Thymus (tissue), 11 donors: Measurements from ENCODE around the gene TACR1. TPM values are rescaled to one million over a fixed set of nuclear protein-coding genes. Genes with fewer than 3 reads are reported as not detected.
"Not testable (repeated sequence)": the region's sequence is repeated elsewhere in the genome, so short reads cannot be mapped to it uniquely, and the experiment has no call there.

ENCODE experiments used
- DNase-seq, 9 donors: peaks; one replicate each; pipeline ENCODE4 v3.0.0-alpha.2; 2013; ENCODE audit warnings: low spot score in 9 of 9, low read depth in 6 of 9, missing footprints in 1 of 9
- H3K27ac ChIP-seq, 2 donors: one replicate each; pipeline ENCODE4 v1.5.1; 2013; ENCODE audit warnings: control low read depth in 1 of 2, low read depth in 1 of 2, low read length in 1 of 2, mild to moderate bottlenecking in 1 of 2, moderate library complexity in 1 of 2
- H3K27me3 ChIP-seq, 2 donors: one replicate each; pipeline ENCODE4 v1.5.1; 2013; ENCODE audit warnings: low read length in 1 of 2; ENCODE audit not compliant: control insufficient read depth in 2 of 2, insufficient read depth in 1 of 2
- H3K36me3 ChIP-seq, 2 donors: one replicate each; pipeline ENCODE4 v1.5.1; 2013; ENCODE audit warnings: low read length in 1 of 2, mild to moderate bottlenecking in 1 of 2, moderate library complexity in 1 of 2; ENCODE audit not compliant: control insufficient read depth in 2 of 2, insufficient read depth in 2 of 2
- H3K4me1 ChIP-seq, 2 donors: one replicate each; pipeline ENCODE4 v1.5.1; 2013; ENCODE audit warnings: low read length in 2 of 2; ENCODE audit not compliant: control insufficient read depth in 2 of 2, insufficient read depth in 2 of 2
- H3K4me3 ChIP-seq, 2 donors: one replicate each; pipeline ENCODE4 v1.5.1; 2013; ENCODE audit warnings: low read length in 2 of 2, control low read depth in 1 of 2, mild to moderate bottlenecking in 1 of 2
- H3K9me3 ChIP-seq, 2 donors: one replicate each; pipeline ENCODE4 v1.5.1; 2013; ENCODE audit warnings: low read length in 1 of 2, mild to moderate bottlenecking in 1 of 2; ENCODE audit not compliant: control insufficient read depth in 2 of 2, insufficient read depth in 1 of 2
- WGBS: extraction: QIAGEN DNeasy Blood & Tissue Kit; methylation state at CpG from one replicate; pipeline ENCODE4 v1.1.7; 2013; 5-methylcytosine and 5-hydroxymethylcytosine counted together
- polyA plus RNA-seq: library from polyadenylated mRNA; stranded (reverse); fragments of 200-250 nt; gene quantifications from one replicate; pipeline ENCODE4 v1.2.3, GENCODE V29; 2013
- total RNA-seq: library from RNA; stranded (reverse); fragments of 120-200 nt; gene quantifications from one replicate; pipeline ENCODE4 v1.2.4, GENCODE V29; 2013
- donor health status: healthy.

TACR1 gene
- total and polyA plus RNA-seq, 2 donors = 0.24 to 1.0 TPM

GRCh38 chr2:75162897-75163296 lies 36.4 kb downstream of the TACR1 start:
- no peak for DNase-seq
- H3K4me1 ChIP-seq = no peaks in the 10 kb centered on the region
- no peaks in the 10 kb centered on the region for H3K36me3 ChIP-seq
- WGBS = 58% methylated on average over 2 of the region's 2 CpGs
- H3K27me3 ChIP-seq = no peaks in the 10 kb centered on the region
- H3K27ac ChIP-seq = no peak overlapping the region
- H3K4me3 ChIP-seq = no peak overlapping the region
- no peaks in the 10 kb centered on the region for H3K9me3 ChIP-seq

DNA sequence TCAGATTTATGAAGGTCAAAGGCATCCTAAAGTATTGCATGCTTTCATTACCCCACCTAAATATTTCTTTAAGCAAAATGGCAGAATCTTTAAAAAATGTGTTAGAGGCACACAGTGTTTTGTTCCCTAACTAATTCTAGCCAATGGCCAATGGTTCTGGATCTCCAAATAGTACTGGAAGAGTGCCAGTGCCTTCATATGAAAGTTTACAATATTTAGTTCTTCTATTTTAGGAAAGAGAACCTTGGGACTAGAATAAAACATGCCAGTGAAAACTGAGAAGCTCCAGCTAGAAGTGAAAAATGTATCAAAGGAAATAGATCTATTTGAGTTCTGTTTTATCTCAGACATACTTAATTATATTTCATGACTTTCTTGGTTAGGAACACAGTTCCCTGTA lies 37.1 kb downstream of the TACR1 start:
- no peaks in the 10 kb centered on the region for H3K36me3 ChIP-seq
- H3K27ac ChIP-seq = no peak overlapping the region
- no peaks in the 10 kb centered on the region for H3K4me1 ChIP-seq
- no peaks in the 10 kb centered on the region for H3K9me3 ChIP-seq
- no peaks in the 10 kb centered on the region for H3K27me3 ChIP-seq
- H3K4me3 ChIP-seq = no peak overlapping the region
- DNase-seq = no peak

DNA sequence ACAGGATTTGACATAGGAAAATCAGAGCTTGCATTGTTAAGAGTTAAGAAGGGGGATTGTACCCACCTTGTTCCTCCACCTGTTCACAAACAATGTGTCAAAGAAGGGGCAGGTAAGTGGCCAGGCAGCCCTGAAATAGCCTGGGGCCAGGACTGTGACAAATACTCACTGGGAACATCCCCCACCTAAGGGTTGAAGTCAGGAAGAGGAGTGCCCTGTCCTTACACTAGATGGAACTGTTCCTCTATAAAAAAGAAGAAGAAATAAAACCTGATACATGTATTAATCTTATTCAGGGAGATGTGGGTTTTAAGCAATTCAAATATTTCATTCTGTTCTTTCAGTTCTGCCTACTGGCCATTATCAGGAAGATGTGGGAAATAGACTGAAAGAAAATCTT lies 41.9 kb downstream of the TACR1 start:
- H3K27me3 ChIP-seq = no peaks in the 10 kb centered on the region

DNA sequence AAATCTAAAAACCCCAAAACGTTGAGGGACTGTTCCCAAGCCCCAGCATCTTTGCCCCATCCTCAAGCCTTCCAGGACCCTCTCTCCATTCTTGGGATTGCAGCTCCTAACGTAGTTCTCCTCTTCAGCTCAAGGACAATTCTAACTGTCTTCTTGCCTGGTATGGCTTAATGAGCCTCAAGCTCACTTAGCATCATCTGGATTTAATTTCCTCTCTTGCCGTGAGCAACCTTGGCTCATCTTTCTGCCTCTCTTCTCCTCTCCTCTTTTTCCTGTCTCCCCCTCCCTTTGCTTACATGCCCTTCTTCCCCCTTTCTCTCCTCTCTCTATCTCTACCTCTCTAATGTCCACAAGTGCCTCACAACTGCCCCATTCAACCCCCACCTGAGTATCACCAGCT lies 44.2 kb downstream of the TACR1 start:
- no peak overlapping the region for H3K27ac ChIP-seq

More for the DNA sequence above, 41.9 kb downstream of the TACR1 start:
- Histone ChIP-seq H3K27ac (no peak overlapping the region), H3K4me1 (no peaks in the 10 kb centered on the region), H3K9me3 (no peaks in the 10 kb centered on the region), H3K36me3 (no peaks in the 10 kb centered on the region), H3K4me3 (no peak overlapping the region)
- no peak for DNase-seq

GRCh38 chr2:75153221-75153620 lies 46.1 kb downstream of the TACR1 start:
- H3K27ac ChIP-seq = no peak overlapping the region
- no peaks in the 10 kb centered on the region for H3K4me1 ChIP-seq
- H3K9me3 ChIP-seq = no peaks in the 10 kb centered on the region
- no peaks in the 10 kb centered on the region for H3K36me3 ChIP-seq
- WGBS = 95% methylated on average over 1 of the region's 1 CpG
- H3K27me3 ChIP-seq = no peaks in the 10 kb centered on the region
- no peak for DNase-seq
- H3K4me3 ChIP-seq = no peak overlapping the region

More for the DNA sequence above, 44.2 kb downstream of the TACR1 start:
- Histone ChIP-seq H3K4me3 (no peak overlapping the region), H3K9me3 (no peaks in the 10 kb centered on the region), H3K4me1 (no peaks in the 10 kb centered on the region), H3K27me3 (no peaks in the 10 kb centered on the region), H3K36me3 (no peaks in the 10 kb centered on the region)
- 85% methylated on average over 3 of the region's 3 CpGs for WGBS
- no peak for DNase-seq

DNA sequence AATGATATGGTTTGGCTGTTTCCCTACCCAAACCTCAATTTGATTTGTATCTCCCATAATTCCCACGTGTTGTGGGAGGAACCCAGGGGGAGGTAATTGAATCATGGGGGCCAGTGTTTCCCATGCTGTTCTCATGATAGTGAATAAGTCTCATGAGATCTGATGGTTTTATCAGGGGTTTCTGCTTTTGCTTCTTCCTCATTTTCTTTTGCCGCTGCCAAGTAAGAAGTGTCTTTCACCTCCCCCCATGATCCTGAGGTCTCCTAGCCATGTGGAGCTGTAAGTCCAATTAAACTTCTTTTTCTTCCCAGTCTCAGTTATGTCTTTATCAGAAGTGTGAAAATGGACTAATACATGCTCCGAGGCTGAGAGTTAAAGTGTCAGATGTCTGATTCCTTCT lies 47.1 kb downstream of the TACR1 start:
- not testable (repeated sequence) for H3K27me3 ChIP-seq, H3K4me3 ChIP-seq, H3K36me3 ChIP-seq, H3K4me1 ChIP-seq, H3K27ac ChIP-seq, DNase-seq, H3K9me3 ChIP-seq
- 83% methylated on average over 3 of the region's 3 CpGs for WGBS

DNA sequence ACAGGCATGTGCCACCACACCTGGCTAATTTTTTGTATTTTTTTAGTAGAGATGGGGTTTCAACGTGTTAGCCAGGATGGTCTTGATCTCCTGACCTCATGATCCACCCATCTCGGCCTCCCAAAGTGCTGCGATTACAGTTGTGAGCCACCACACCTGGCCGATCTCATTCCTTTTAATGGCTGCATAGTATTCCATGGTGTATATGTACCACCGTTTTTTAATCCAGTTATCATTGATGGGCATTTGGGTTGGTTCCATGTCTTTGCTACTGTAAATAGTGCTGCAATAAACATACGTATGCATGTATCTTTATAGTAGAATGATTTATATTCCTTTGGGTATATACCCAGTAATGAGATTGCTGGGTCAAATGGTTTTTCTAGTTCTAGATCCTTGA lies 51.4 kb downstream of the TACR1 start:
- not testable (repeated sequence) for H3K4me1 ChIP-seq, H3K36me3 ChIP-seq, H3K4me3 ChIP-seq, H3K9me3 ChIP-seq, DNase-seq, H3K27me3 ChIP-seq, H3K27ac ChIP-seq
- 95% methylated on average over 6 of the region's 6 CpGs for WGBS

- WGBS = 95% methylated on average over 2 of the region's 2 CpGs
These were observed 52.6 kb downstream of the TACR1 start for GRCh38 chr2:75146606-75147332.

DNA sequence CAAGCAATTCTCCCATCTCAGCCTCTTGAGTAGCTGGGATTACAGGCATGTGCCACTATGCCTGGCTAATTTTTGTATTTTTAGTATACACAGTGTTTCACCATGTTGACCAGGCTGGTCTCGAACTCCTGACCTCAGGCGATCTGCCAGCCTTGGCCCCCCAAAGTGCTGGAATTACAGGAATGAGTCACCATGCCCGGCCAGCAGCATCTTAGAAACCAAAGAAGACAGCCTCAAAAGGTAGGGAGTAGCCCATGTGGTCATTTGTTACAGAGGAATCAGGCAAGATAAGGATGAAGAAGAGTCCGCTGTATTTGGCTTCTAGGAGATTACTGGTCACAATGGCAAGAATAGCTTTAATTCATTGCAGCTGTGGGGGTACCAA lies 53.1 kb downstream of the TACR1 start:
- not testable (repeated sequence) for H3K27me3 ChIP-seq, H3K27ac ChIP-seq, H3K4me3 ChIP-seq, H3K4me1 ChIP-seq, H3K36me3 ChIP-seq, DNase-seq, H3K9me3 ChIP-seq
- WGBS = 96% methylated on average over 4 of the region's 4 CpGs

More at GRCh38 chr2:75146606-75147332, 52.6 kb downstream of the TACR1 start:
- H3K9me3 ChIP-seq = no peaks in the 10 kb centered on the region
- H3K27me3 ChIP-seq = no peaks in the 10 kb centered on the region
- H3K4me3 ChIP-seq = no peak overlapping the region
- no peaks in the 10 kb centered on the region for H3K36me3 ChIP-seq
- DNase-seq = no peak
- H3K4me1 ChIP-seq = no peaks in the 10 kb centered on the region
- no peak overlapping the region for H3K27ac ChIP-seq
